Astrocyte (in vitro differentiated cells and primary cell): Measurements from ENCODE around the gene AFF3. TPM values are rescaled to one million over a fixed set of nuclear protein-coding genes. Genes with fewer than 3 reads are reported as not detected.

ENCODE experiments used
- DNase-seq: peaks from one replicate; pipeline ENCODE4 v3.0.0-alpha.2; 2010; ENCODE audit warnings: low read depth
- FAIRE-seq: peaks from 2 replicates; lab custom pipeline; 2011; peaks lifted over from hg19 to GRCh38; lab: Jason Lieb, UNC
- H2AFZ ChIP-seq: 2 replicates; pipeline ENCODE4 v1.6.0; 2012; ENCODE audit warnings: low read depth, low read length, inconsistent platforms
- H3K27ac ChIP-seq: 2 replicates; pipeline ENCODE4 v1.5.1; 2011; ENCODE audit warnings: low read depth, low read length, inconsistent platforms
- H3K27me3 ChIP-seq: 2 replicates; pipeline ENCODE4 v1.6.0; 2011; ENCODE audit warnings: low read length, inconsistent platforms; ENCODE audit not compliant: insufficient read depth
- H3K36me3 ChIP-seq: 2 replicates; pipeline ENCODE4 v1.5.1; 2011; ENCODE audit warnings: low read length, inconsistent platforms; ENCODE audit not compliant: insufficient read depth
- H3K4me1 ChIP-seq: 2 replicates; pipeline ENCODE4 v1.5.1; 2011; ENCODE audit warnings: low read length, inconsistent platforms; ENCODE audit not compliant: insufficient read depth
- H3K4me2 ChIP-seq: 2 replicates; pipeline ENCODE4 v1.6.0; 2012; ENCODE audit warnings: low read length, inconsistent platforms
- H3K4me3 ChIP-seq: 2 replicates; pipeline ENCODE4 v1.5.1; 2011; ENCODE audit warnings: low read depth, mild to moderate bottlenecking, low read length, inconsistent platforms; ENCODE audit not compliant: insufficient read depth
- H3K79me2 ChIP-seq: 2 replicates; pipeline ENCODE4 v1.6.0; 2012; ENCODE audit warnings: mild to moderate bottlenecking, low read length, inconsistent platforms; ENCODE audit not compliant: insufficient read depth
- H3K9ac ChIP-seq: 2 replicates; pipeline ENCODE4 v1.6.0; 2012; ENCODE audit warnings: mild to moderate bottlenecking, low read length, inconsistent platforms
- H3K9me3 ChIP-seq: 2 replicates; pipeline ENCODE4 v1.5.1; 2012; ENCODE audit warnings: low read depth, mild to moderate bottlenecking, low read length, inconsistent platforms; ENCODE audit not compliant: insufficient read depth
- H4K20me1 ChIP-seq: 2 replicates; pipeline ENCODE4 v1.6.0; 2012; ENCODE audit warnings: low read length, inconsistent platforms; ENCODE audit not compliant: insufficient read depth
- H3K27ac Mint-ChIP-seq: one replicate; pipeline ENCODE4 v1.8.0; 2021; ENCODE audit warnings: mild to moderate bottlenecking, mixed read lengths; ENCODE audit not compliant: unreplicated experiment
- H3K27me3 Mint-ChIP-seq: one replicate; pipeline ENCODE4 v1.8.0; 2021; ENCODE audit warnings: low read depth, mixed read lengths; ENCODE audit not compliant: unreplicated experiment
- H3K36me3 Mint-ChIP-seq: one replicate; pipeline ENCODE4 v1.8.0; 2021; ENCODE audit warnings: low read depth, mixed read lengths; ENCODE audit not compliant: unreplicated experiment
- H3K4me1 Mint-ChIP-seq: one replicate; pipeline ENCODE4 v1.8.0; 2021; ENCODE audit warnings: low read depth, mixed read lengths; ENCODE audit not compliant: unreplicated experiment
- H3K4me3 Mint-ChIP-seq: one replicate; pipeline ENCODE4 v1.8.0; 2021; ENCODE audit warnings: mild to moderate bottlenecking, moderate library complexity, mixed read lengths; ENCODE audit not compliant: unreplicated experiment
- H3K9me3 Mint-ChIP-seq: one replicate; pipeline ENCODE4 v1.8.0; 2021; ENCODE audit warnings: mild to moderate bottlenecking, mixed read lengths; ENCODE audit not compliant: unreplicated experiment
- EZH2 ChIP-seq: IDR thresholded peaks from 2 replicates; pipeline ENCODE4 v1.6.1; 2012; ENCODE audit warnings: mild to moderate bottlenecking, low read length, inconsistent platforms; ENCODE audit not compliant: insufficient read depth
- total RNA-seq: library from RNA; stranded (reverse); gene quantifications from 2 replicates; pipeline ENCODE4 v1.2.1, GENCODE V29; 2021
- TF ChIP-seq, protein P1 (sequence below): IDR thresholded peaks from 2 replicates; pipeline ENCODE4 v1.5.1; 2011; ENCODE audit warnings: low read depth, mild to moderate bottlenecking, inconsistent platforms, low read length, moderate library complexity; ENCODE audit not compliant: insufficient read depth

AFF3 gene
- total RNA-seq, 1 donor from 2014 or later: 14.7 TPM

DNA sequence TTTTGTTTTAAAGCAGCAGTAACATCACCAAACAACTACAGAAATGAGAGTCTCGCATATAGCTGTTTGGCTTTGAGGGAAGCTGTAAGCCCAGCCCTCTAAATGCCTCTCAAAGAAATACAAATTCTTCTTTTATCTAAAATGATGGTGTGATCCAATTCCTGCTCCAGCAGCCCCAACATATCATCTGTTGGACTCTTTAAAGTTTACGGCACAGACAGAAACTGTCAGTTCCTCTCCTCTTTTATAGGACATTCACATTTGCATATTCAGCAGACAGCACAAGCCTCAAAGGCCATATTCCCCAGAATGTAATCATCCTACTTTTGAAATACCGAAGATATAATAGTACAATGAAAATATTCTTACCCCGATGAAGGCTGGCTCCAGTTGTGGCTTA is 435.7 kb downstream of the AFF3 start:
- peak; percentile 54 for DNase-seq
- H3K4me3 Mint-ChIP-seq: no peak overlapping the region
- H3K4me2 ChIP-seq: peak overlapping the region; percentile 21

DNA sequence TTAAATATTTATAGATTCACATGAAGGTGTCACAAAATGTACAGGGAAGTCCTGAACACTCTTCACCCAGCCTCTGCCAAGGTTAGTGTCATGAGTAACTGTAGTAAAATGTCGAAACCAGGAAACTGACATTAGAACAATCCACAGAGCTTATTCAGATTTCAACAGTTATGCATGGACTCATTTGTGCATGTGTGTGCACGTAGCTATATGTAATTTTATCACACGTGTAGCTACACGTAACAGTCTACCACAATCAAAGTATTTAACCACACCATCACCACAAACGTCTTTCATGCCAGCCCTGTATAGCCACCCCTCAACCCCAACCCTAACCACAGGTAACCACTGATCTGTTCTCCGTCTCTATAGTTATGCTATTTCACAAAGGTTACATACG is 440.9 kb downstream of the AFF3 start:
- Histone ChIP-seq H3K27ac (no peak overlapping the region), H3K79me2 (no peaks in the 10 kb centered on the region), H3K9me3 (no peaks in the 10 kb centered on the region), H3K36me3 (no peaks in the 10 kb centered on the region), H4K20me1 (no peaks in the 10 kb centered on the region), H2AFZ (no peak overlapping the region), H3K27me3 (no peaks in the 10 kb centered on the region), H3K4me1 (peaks cover 25% of the 10 kb centered on the region), H3K4me3 (no peak overlapping the region), H3K9ac (no peak overlapping the region), H3K4me2 (no peak overlapping the region)
- Mint-ChIP-seq H3K9me3 (no peaks in the 10 kb centered on the region), H3K27ac (no peak overlapping the region), H3K4me1 (peaks cover 36% of the 10 kb centered on the region), H3K4me3 (no peak overlapping the region), H3K36me3 (no peaks in the 10 kb centered on the region), H3K27me3 (no peaks in the 10 kb centered on the region)
- TF ChIP-seq, protein P1, sequence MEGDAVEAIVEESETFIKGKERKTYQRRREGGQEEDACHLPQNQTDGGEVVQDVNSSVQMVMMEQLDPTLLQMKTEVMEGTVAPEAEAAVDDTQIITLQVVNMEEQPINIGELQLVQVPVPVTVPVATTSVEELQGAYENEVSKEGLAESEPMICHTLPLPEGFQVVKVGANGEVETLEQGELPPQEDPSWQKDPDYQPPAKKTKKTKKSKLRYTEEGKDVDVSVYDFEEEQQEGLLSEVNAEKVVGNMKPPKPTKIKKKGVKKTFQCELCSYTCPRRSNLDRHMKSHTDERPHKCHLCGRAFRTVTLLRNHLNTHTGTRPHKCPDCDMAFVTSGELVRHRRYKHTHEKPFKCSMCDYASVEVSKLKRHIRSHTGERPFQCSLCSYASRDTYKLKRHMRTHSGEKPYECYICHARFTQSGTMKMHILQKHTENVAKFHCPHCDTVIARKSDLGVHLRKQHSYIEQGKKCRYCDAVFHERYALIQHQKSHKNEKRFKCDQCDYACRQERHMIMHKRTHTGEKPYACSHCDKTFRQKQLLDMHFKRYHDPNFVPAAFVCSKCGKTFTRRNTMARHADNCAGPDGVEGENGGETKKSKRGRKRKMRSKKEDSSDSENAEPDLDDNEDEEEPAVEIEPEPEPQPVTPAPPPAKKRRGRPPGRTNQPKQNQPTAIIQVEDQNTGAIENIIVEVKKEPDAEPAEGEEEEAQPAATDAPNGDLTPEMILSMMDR: no peak
- no peak for TF ChIP-seq EZH2
- FAIRE-seq (no peak), DNase-seq (no peak)

More for the DNA sequence above, 435.7 kb downstream of the AFF3 start:
- Mint-ChIP-seq H3K36me3 (no peaks in the 10 kb centered on the region), H3K27me3 (no peaks in the 10 kb centered on the region), H3K9me3 (no peaks in the 10 kb centered on the region), H3K4me1 (peaks cover 30% of the 10 kb centered on the region), H3K27ac (no peak overlapping the region)
- peak overlapping the region; percentile 33 for H3K27ac ChIP-seq
- H4K20me1 ChIP-seq: no peaks in the 10 kb centered on the region
- no peak for TF ChIP-seq EZH2
- TF ChIP-seq, protein P1: no peak
- H3K9ac ChIP-seq: no peak overlapping the region
- no peak for FAIRE-seq
- no peaks in the 10 kb centered on the region for H3K27me3 ChIP-seq
- no peaks in the 10 kb centered on the region for H3K79me2 ChIP-seq
- H3K9me3 ChIP-seq: no peaks in the 10 kb centered on the region
- no peak overlapping the region for H3K4me3 ChIP-seq
- H3K36me3 ChIP-seq: no peaks in the 10 kb centered on the region
- peaks cover 12% of the 10 kb centered on the region for H3K4me1 ChIP-seq
- H2AFZ ChIP-seq: no peak overlapping the region

DNA sequence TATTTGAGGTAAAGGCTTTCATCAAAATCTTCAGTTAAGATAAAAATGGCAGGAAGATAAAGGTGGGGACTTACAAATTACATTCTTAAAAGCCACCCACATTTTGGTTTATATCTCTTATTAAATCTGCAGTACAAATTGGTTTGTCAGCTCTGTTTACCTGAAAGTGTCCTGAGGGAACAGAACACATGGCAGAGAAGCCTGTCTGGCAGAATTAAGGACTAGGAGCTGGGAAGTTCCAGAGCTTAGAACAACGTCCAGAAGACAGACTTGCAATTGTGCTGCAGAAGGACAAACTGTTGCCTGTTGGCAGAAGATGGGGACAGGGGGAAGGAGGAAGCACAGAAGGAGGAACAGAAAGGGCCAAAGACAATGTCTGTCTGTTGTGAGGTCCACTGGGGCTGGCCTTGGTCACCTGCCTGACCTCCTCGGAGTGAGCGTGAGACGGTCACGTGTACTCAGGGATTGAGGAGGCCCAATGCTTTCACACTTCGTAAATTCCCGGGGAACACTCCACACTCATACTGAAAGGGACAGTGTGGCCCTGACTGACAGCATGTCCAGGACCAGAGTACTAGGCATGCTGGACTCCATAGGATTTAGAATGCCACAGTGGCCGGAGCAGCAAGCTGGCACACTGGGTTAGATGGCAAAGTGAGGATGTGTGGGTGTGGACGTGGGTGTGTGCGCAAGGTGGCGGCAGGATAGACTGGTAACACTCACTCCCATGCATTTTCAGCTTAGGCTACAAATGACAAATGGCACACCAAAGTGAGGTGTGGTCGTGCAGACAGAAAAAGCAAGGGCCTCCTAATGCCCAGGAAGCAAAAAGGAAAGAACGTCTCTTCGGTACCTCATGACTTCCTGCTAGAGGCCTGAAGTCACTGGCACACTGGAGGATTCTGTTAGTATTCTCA is 441.6 kb downstream of the AFF3 start:
- H3K36me3 ChIP-seq: no peaks in the 10 kb centered on the region

More for the DNA sequence above, 441.6 kb downstream of the AFF3 start:
- no peaks in the 10 kb centered on the region for H3K9me3 ChIP-seq
- no peak overlapping the region for H3K9ac ChIP-seq
- no peak overlapping the region for H3K27ac ChIP-seq
- H3K4me3 Mint-ChIP-seq: no peak overlapping the region
- H3K4me2 ChIP-seq: no peak overlapping the region
- H2AFZ ChIP-seq: no peak overlapping the region
- no peaks in the 10 kb centered on the region for H3K27me3 Mint-ChIP-seq
- no peaks in the 10 kb centered on the region for H3K36me3 Mint-ChIP-seq
- no peak for DNase-seq
- peak overlapping the region; percentile 29 for H3K27ac Mint-ChIP-seq
- no peaks in the 10 kb centered on the region for H3K9me3 Mint-ChIP-seq
- H3K4me1 ChIP-seq: peaks cover 20% of the 10 kb centered on the region
- no peak for FAIRE-seq
- H4K20me1 ChIP-seq: no peaks in the 10 kb centered on the region
- TF ChIP-seq, protein P1: no peak
- H3K27me3 ChIP-seq: no peaks in the 10 kb centered on the region
- no peaks in the 10 kb centered on the region for H3K79me2 ChIP-seq
- peaks cover 41% of the 10 kb centered on the region for H3K4me1 Mint-ChIP-seq
- H3K4me3 ChIP-seq: no peak overlapping the region
